GM19023 (cell line): ENCODE measurements around the gene MACROH2A2.
"Not testable (repeated sequence)": the region's sequence is repeated elsewhere in the genome, so short reads cannot be mapped to it uniquely, and the experiment has no call there.

Source experiments
- ATAC-seq: cut with Tn5 transposase; IDR thresholded peaks from one replicate; pipeline ENCODE4 v1.9.1; 2021; ENCODE audit warnings: mild to moderate bottlenecking, moderate library complexity; ENCODE audit not compliant: unreplicated experiment

MACROH2A2 gene

GRCh38 chr10:70066190-70066589 lies 13.5 kb downstream of the MACROH2A2 start:
- no peak for ATAC-seq

- ATAC-seq = no peak
These were observed 14.9 kb downstream of the MACROH2A2 start for GRCh38 chr10:70067586-70067985.

- ATAC-seq = no peak
These were observed 16.3 kb downstream of the MACROH2A2 start for GRCh38 chr10:70068925-70069324.

- ATAC-seq = no peak
These were observed 16.7 kb downstream of the MACROH2A2 start for GRCh38 chr10:70069346-70069745.

- ATAC-seq = no peak
These were observed 18.2 kb downstream of the MACROH2A2 start for GRCh38 chr10:70070834-70071233.

- no peak for ATAC-seq
These were observed 21.5 kb downstream of the MACROH2A2 start for GRCh38 chr10:70074165-70074564.

- ATAC-seq = no peak
These were observed 22.3 kb downstream of the MACROH2A2 start for GRCh38 chr10:70074971-70075370.

GRCh38 chr10:70078329-70078728 lies 25.7 kb downstream of the MACROH2A2 start:
- no peak for ATAC-seq

- no peak for ATAC-seq
These were observed 26.3 kb downstream of the MACROH2A2 start for GRCh38 chr10:70078937-70079336.

GRCh38 chr10:70080789-70081188 lies 28.1 kb downstream of the MACROH2A2 start:
- not testable (repeated sequence) for ATAC-seq

- ATAC-seq = no peak
These were observed 31.5 kb downstream of the MACROH2A2 start for GRCh38 chr10:70084189-70084588.

- ATAC-seq = no peak
These were observed 33.4 kb downstream of the MACROH2A2 start for GRCh38 chr10:70085975-70086613.

GRCh38 chr10:70087616-70088307 lies 35.1 kb downstream of the MACROH2A2 start:
- ATAC-seq = no peak

- ATAC-seq = no peak
These were observed 35.7 kb downstream of the MACROH2A2 start for GRCh38 chr10:70088308-70088698.

- ATAC-seq = no peak
These were observed 37.4 kb downstream of the MACROH2A2 start for GRCh38 chr10:70090013-70090412.

GRCh38 chr10:70090951-70091350 lies 38.3 kb downstream of the MACROH2A2 start:
- ATAC-seq = no peak

- no peak for ATAC-seq
These were observed 39.7 kb downstream of the MACROH2A2 start for GRCh38 chr10:70092389-70092718.

GRCh38 chr10:70093335-70093944 lies 40.8 kb downstream of the MACROH2A2 start:
- ATAC-seq = no peak

- ATAC-seq = no peak
These were observed 41.6 kb downstream of the MACROH2A2 start for GRCh38 chr10:70094250-70094649.

- ATAC-seq = no peak
These were observed 43.5 kb downstream of the MACROH2A2 start for GRCh38 chr10:70096016-70096704.

GRCh38 chr10:70096705-70097420 lies 44.2 kb downstream of the MACROH2A2 start:
- no peak for ATAC-seq
